ENCODE results near the gene USP53. TPM values are rescaled to one million over a fixed set of nuclear protein-coding genes. Genes with fewer than 3 reads are reported as not detected.

USP53 gene
- total and polyA plus RNA-seq, 9 of the 15 experiments (the other 6 are each of a cell fraction or from before 2014, with no cell fraction given): 2.9 to 9.6 (median 8.3) TPM

- TF ChIP-seq ZNF586 (CRISPR knock-in tag; conservative IDR thresholded peaks at IDR 0.05) (no peak), E2F5 (CRISPR knock-in tag; IDR thresholded peaks at IDR 0.05) (no peak), RBM34 (IDR thresholded peaks at IDR 0.05; ENCODE audit: borderline replicate concordance, insufficient read depth, low read length) (no peak), FOXM1 (IDR thresholded peaks at IDR 0.05; ENCODE audit: low read depth) (no peak), FOXM1 (CRISPR knock-in tag; IDR thresholded peaks at IDR 0.05; ENCODE audit: low read depth) (no peak), PKNOX1 (IDR thresholded peaks at IDR 0.05) (no peak), NONO (IDR thresholded peaks at IDR 0.05; ENCODE audit: low read depth in 2 of 2, low read length in 1 of 2) (no peak), MYNN (IDR thresholded peaks at IDR 0.05) (peak; percentile 54; the same call in 1 of the 2 replicates), MYNN (CRISPR knock-in tag; IDR thresholded peaks at IDR 0.05) (no peak), SMAD1 (IDR thresholded peaks at IDR 0.05; ENCODE audit: low read depth, low read length, partially characterized antibody) (no peak), POLR3A (IDR thresholded peaks at IDR 0.05; ENCODE audit: borderline replicate concordance, extremely low read depth, insufficient read depth, insufficient read length) (no peak), SRSF3 (IDR thresholded peaks at IDR 0.05; ENCODE audit: insufficient read depth, low read length) (no peak), ZNF76 (CRISPR knock-in tag; IDR thresholded peaks at IDR 0.05; ENCODE audit: borderline replicate concordance) (no peak)
- TF ChIP-seq, protein P1, sequence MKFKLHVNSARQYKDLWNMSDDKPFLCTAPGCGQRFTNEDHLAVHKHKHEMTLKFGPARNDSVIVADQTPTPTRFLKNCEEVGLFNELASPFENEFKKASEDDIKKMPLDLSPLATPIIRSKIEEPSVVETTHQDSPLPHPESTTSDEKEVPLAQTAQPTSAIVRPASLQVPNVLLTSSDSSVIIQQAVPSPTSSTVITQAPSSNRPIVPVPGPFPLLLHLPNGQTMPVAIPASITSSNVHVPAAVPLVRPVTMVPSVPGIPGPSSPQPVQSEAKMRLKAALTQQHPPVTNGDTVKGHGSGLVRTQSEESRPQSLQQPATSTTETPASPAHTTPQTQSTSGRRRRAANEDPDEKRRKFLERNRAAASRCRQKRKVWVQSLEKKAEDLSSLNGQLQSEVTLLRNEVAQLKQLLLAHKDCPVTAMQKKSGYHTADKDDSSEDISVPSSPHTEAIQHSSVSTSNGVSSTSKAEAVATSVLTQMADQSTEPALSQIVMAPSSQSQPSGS (CRISPR knock-in tag; IDR thresholded peaks at IDR 0.05): no peak
- TF ChIP-seq, protein P2, sequence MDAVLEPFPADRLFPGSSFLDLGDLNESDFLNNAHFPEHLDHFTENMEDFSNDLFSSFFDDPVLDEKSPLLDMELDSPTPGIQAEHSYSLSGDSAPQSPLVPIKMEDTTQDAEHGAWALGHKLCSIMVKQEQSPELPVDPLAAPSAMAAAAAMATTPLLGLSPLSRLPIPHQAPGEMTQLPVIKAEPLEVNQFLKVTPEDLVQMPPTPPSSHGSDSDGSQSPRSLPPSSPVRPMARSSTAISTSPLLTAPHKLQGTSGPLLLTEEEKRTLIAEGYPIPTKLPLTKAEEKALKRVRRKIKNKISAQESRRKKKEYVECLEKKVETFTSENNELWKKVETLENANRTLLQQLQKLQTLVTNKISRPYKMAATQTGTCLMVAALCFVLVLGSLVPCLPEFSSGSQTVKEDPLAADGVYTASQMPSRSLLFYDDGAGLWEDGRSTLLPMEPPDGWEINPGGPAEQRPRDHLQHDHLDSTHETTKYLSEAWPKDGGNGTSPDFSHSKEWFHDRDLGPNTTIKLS (IDR thresholded peaks at IDR 0.05; ENCODE audit: borderline replicate concordance, low read depth): no peak
- TF ChIP-seq, protein P3, sequence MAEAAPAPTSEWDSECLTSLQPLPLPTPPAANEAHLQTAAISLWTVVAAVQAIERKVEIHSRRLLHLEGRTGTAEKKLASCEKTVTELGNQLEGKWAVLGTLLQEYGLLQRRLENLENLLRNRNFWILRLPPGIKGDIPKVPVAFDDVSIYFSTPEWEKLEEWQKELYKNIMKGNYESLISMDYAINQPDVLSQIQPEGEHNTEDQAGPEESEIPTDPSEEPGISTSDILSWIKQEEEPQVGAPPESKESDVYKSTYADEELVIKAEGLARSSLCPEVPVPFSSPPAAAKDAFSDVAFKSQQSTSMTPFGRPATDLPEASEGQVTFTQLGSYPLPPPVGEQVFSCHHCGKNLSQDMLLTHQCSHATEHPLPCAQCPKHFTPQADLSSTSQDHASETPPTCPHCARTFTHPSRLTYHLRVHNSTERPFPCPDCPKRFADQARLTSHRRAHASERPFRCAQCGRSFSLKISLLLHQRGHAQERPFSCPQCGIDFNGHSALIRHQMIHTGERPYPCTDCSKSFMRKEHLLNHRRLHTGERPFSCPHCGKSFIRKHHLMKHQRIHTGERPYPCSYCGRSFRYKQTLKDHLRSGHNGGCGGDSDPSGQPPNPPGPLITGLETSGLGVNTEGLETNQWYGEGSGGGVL (CRISPR knock-in tag; IDR thresholded peaks at IDR 0.05): no peak
- TF ChIP-seq, protein P4, sequence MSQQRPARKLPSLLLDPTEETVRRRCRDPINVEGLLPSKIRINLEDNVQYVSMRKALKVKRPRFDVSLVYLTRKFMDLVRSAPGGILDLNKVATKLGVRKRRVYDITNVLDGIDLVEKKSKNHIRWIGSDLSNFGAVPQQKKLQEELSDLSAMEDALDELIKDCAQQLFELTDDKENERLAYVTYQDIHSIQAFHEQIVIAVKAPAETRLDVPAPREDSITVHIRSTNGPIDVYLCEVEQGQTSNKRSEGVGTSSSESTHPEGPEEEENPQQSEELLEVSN (IDR thresholded peaks at IDR 0.05; ENCODE audit: borderline replicate concordance in 1 of 2, extremely low read depth in 1 of 2, insufficient read depth in 1 of 2, insufficient read length in 1 of 2, low read depth in 1 of 2, low read length in 1 of 2, poor library complexity in 1 of 2, severe bottlenecking in 1 of 2): no peak
- TF ChIP-seq, protein P5, sequence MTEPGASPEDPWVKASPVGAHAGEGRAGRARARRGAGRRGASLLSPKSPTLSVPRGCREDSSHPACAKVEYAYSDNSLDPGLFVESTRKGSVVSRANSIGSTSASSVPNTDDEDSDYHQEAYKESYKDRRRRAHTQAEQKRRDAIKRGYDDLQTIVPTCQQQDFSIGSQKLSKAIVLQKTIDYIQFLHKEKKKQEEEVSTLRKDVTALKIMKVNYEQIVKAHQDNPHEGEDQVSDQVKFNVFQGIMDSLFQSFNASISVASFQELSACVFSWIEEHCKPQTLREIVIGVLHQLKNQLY (CRISPR knock-in tag; conservative IDR thresholded peaks at IDR 0.05): no peak
Measured at GRCh38 chr4:119207051-119207450, 5.5 kb upstream of the USP53 start (continued).
